EL (cell line): ENCODE measurements around the gene TBCEL.

ENCODE experiments used
- DNase-seq: peaks from one replicate; pipeline ENCODE4 v3.0.0-alpha.2; 2016

The TBCEL gene

GRCh38 chr11:121067026-121067425 is 43.1 kb downstream of the TBCEL start:
- DNase-seq = no peak

- DNase-seq = no peak
Observed at GRCh38 chr11:121067453-121067852, 43.6 kb downstream of the TBCEL start.

GRCh38 chr11:121067962-121068647 is 44.2 kb downstream of the TBCEL start:
- DNase-seq = no peak

GRCh38 chr11:121068787-121069186 is 44.9 kb downstream of the TBCEL start:
- no peak for DNase-seq

- no peak for DNase-seq
Observed at GRCh38 chr11:121070951-121071845, 47.3 kb downstream of the TBCEL start.

GRCh38 chr11:121071846-121072450 is 48.0 kb downstream of the TBCEL start:
- DNase-seq = no peak

- no peak for DNase-seq
Observed at GRCh38 chr11:121081321-121081720, 57.4 kb downstream of the TBCEL start.

- no peak for DNase-seq
Observed at GRCh38 chr11:121082219-121082618, 58.3 kb downstream of the TBCEL start.

GRCh38 chr11:121082670-121083069 is 58.8 kb downstream of the TBCEL start:
- no peak for DNase-seq

- DNase-seq = peak; percentile 46
Observed at GRCh38 chr11:121086866-121087265, 63.0 kb downstream of the TBCEL start.

- DNase-seq = no peak
Observed at GRCh38 chr11:121089566-121089965, 65.7 kb downstream of the TBCEL start.

GRCh38 chr11:121090145-121090721 is 66.3 kb downstream of the TBCEL start:
- DNase-seq = no peak

GRCh38 chr11:121091492-121092152 is 67.7 kb downstream of the TBCEL start:
- no peak for DNase-seq

GRCh38 chr11:121095561-121095960 is 71.7 kb downstream of the TBCEL start:
- no peak for DNase-seq

GRCh38 chr11:121099364-121099763 is 75.5 kb downstream of the TBCEL start:
- no peak for DNase-seq

- DNase-seq = peak; percentile 4
Observed at GRCh38 chr11:121099885-121100284, 76.0 kb downstream of the TBCEL start.

GRCh38 chr11:121100943-121101342 is 77.0 kb downstream of the TBCEL start, which contains the start of gene TECTA:
Gene TECTA, plus strand, starts transcription at chr11:121101243. Its CDS starts 1,423 bp downstream, at chr11:121102666.
- DNase-seq = no peak

- DNase-seq = no peak
Observed at GRCh38 chr11:121104312-121104762, 80.4 kb downstream of the TBCEL start.

GRCh38 chr11:121105063-121105480 is 81.2 kb downstream of the TBCEL start:
- no peak for DNase-seq

- DNase-seq = no peak
Observed at GRCh38 chr11:121105481-121106195, 81.7 kb downstream of the TBCEL start.

GRCh38 chr11:121106812-121107211 is 82.9 kb downstream of the TBCEL start:
- DNase-seq = no peak

- DNase-seq = no peak
Observed at GRCh38 chr11:121108413-121108812, 84.5 kb downstream of the TBCEL start.
